ENCODE data around the gene ELFN1.

GRCh38 chr7:1679966-1680730, 10.1 kb downstream of the ELFN1 start:
- TF ChIP-seq CTCF (IDR thresholded peaks at IDR 0.05) = no peak
- TF ChIP-seq EP300 (IDR thresholded peaks at IDR 0.05) = no peak
- TF ChIP-seq POLR2AphosphoS5 (IDR thresholded peaks at IDR 0.05) = no peak
- TF ChIP-seq POLR2A (IDR thresholded peaks at IDR 0.05) = no peak
